ENCODE measurements around the gene PRKN.

GRCh38 chr6:161996783-161997182, 730.8 kb downstream of the PRKN start:
- TF ChIP-seq CTCF (conservative IDR thresholded peaks at IDR 0.05) (no peak), ZFX (IDR thresholded peaks at IDR 0.05) (no peak)

All from C4-2B (cell line).